Left hindlimb (tissue), 1 donor: ENCODE results near the gene CDH12.
A peak's percentile ranks its signal among the peaks of the same experiment; 100 is the strongest.
"Not testable (repeated sequence)": the region's sequence is repeated elsewhere in the genome, so short reads cannot be mapped to it uniquely, and the experiment has no call there.

Experiments
- DNase-seq: peaks from one replicate; pipeline ENCODE4 v3.0.0-alpha.2; 2018

Gene CDH12

GRCh38 chr5:22549876-22550671 is 303.1 kb downstream of the CDH12 start:
- DNase-seq, result no peak

- no peak for DNase-seq
Measured at GRCh38 chr5:22542340-22542739, 310.8 kb downstream of the CDH12 start.

GRCh38 chr5:22541037-22541436 is 312.1 kb downstream of the CDH12 start:
- DNase-seq, result peak; percentile 37

- no peak for DNase-seq
Measured at GRCh38 chr5:22539762-22540161, 313.4 kb downstream of the CDH12 start.

GRCh38 chr5:22531986-22532385 is 321.2 kb downstream of the CDH12 start:
- DNase-seq, result no peak

GRCh38 chr5:22521521-22521920 is 331.6 kb downstream of the CDH12 start:
- DNase-seq, result no peak

GRCh38 chr5:22516497-22516896 is 336.6 kb downstream of the CDH12 start:
- not testable (repeated sequence) for DNase-seq

GRCh38 chr5:22514231-22514630 is 338.9 kb downstream of the CDH12 start:
- no peak for DNase-seq

GRCh38 chr5:22505891-22506290 is 347.3 kb downstream of the CDH12 start:
- DNase-seq, result no peak

- no peak for DNase-seq
Measured at GRCh38 chr5:22504411-22504810, 348.7 kb downstream of the CDH12 start.

GRCh38 chr5:22500556-22500955 is 352.6 kb downstream of the CDH12 start:
- no peak for DNase-seq

- DNase-seq, result no peak
Measured at GRCh38 chr5:22496666-22497065, 356.5 kb downstream of the CDH12 start.

GRCh38 chr5:22495016-22495720 is 358.0 kb downstream of the CDH12 start:
- DNase-seq, result no peak

GRCh38 chr5:22488427-22488826 is 364.7 kb downstream of the CDH12 start:
- no peak for DNase-seq

- no peak for DNase-seq
Measured at GRCh38 chr5:22480305-22480704, 372.8 kb downstream of the CDH12 start.

GRCh38 chr5:22473886-22474285 is 379.3 kb downstream of the CDH12 start:
- no peak for DNase-seq

- no peak for DNase-seq
Measured at GRCh38 chr5:22471154-22471553, 382.0 kb downstream of the CDH12 start.

- DNase-seq, result no peak
Measured at GRCh38 chr5:22470408-22470807, 382.7 kb downstream of the CDH12 start.

- DNase-seq, result no peak
Measured at GRCh38 chr5:22465616-22466015, 387.5 kb downstream of the CDH12 start.

GRCh38 chr5:22465177-22465576 is 388.0 kb downstream of the CDH12 start:
- no peak for DNase-seq

- DNase-seq, result no peak
Measured at GRCh38 chr5:22460189-22460588, 393.0 kb downstream of the CDH12 start.

GRCh38 chr5:22432905-22433304 is 420.2 kb downstream of the CDH12 start:
- DNase-seq, result no peak

- no peak for DNase-seq
Measured at GRCh38 chr5:22431840-22432239, 421.3 kb downstream of the CDH12 start.

- no peak for DNase-seq
Measured at GRCh38 chr5:22431406-22431805, 421.7 kb downstream of the CDH12 start.
